HepG2 (cell line): ENCODE measurements around the gene LRRC74B. TPM values are rescaled to one million over a fixed set of nuclear protein-coding genes. Genes with fewer than 3 reads are reported as not detected.

Experiments
- CERS6 ChIP-seq: sonication (generic); formaldehyde crosslinking; IDR thresholded peaks from 2 replicates; pipeline ENCODE4 v1.5.0; 2020; ENCODE audit warnings: missing genetic modification reagents
- CHD4 ChIP-seq: fragments of 200-600 bp; sonication (generic); IDR thresholded peaks from 2 replicates; pipeline ENCODE4 v1.7.0; 2017; ENCODE audit warnings: mild to moderate bottlenecking, low read length, borderline replicate concordance
- E2F2 ChIP-seq: sonication (generic); formaldehyde crosslinking; IDR thresholded peaks from 2 replicates; pipeline ENCODE4 v1.4.0; 2020; ENCODE audit warnings: missing genetic modification reagents, borderline replicate concordance
- EEA1 ChIP-seq: sonication (generic); formaldehyde crosslinking; IDR thresholded peaks from 2 replicates; pipeline ENCODE4 v1.5.1; 2020; ENCODE audit warnings: mild to moderate bottlenecking, missing genetic modification reagents, borderline replicate concordance
- EP300 ChIP-seq, 3 experiments: sonication (generic) in 1 of 3; formaldehyde crosslinking in 1 of 3; IDR thresholded peaks; 2 replicates each; pipeline versions ENCODE4 v1.5.1 to v1.6.1; 2011 to 2020; ENCODE audit warnings: low read depth in 2 of 3, low read length in 2 of 3, borderline replicate concordance in 1 of 3, improper control_type of control experiment in 1 of 3, mild to moderate bottlenecking in 1 of 3, missing genetic modification reagents in 1 of 3, moderate library complexity in 1 of 3
- ISX ChIP-seq: sonication (generic); formaldehyde crosslinking; conservative IDR thresholded peaks from 2 replicates; pipeline ENCODE4 v1.5.0; 2020; ENCODE audit warnings: missing genetic modification reagents
- KLF12 ChIP-seq: sonication (generic); formaldehyde crosslinking; IDR thresholded peaks from 2 replicates; pipeline ENCODE4 v1.4.0; 2020; ENCODE audit warnings: missing genetic modification reagents, borderline replicate concordance
- NCOA1 ChIP-seq: sonication (generic); formaldehyde crosslinking; IDR thresholded peaks from 2 replicates; pipeline ENCODE4 v1.9.0; 2021; ENCODE audit warnings: missing genetic modification reagents
- NFE2L1 ChIP-seq: sonication (generic); formaldehyde crosslinking; IDR thresholded peaks from 2 replicates; pipeline ENCODE4 v1.4.0; 2020; ENCODE audit warnings: missing genetic modification reagents, mild to moderate bottlenecking, borderline replicate concordance
- POLR2AphosphoS2 ChIP-seq: IDR thresholded peaks from 2 replicates; pipeline ENCODE4 v1.6.1; 2011; ENCODE audit warnings: low read depth, low read length, improper control_type of control experiment
- PPARG ChIP-seq: conservative IDR thresholded peaks from 2 replicates; pipeline ENCODE4 v1.6.1; 2016; ENCODE audit warnings: missing biosample characterization, missing genetic modification reagents
- SCMH1 ChIP-seq: sonication (generic); formaldehyde crosslinking; IDR thresholded peaks from 2 replicates; pipeline ENCODE4 v1.9.0; 2021; ENCODE audit warnings: missing genetic modification reagents, mild to moderate bottlenecking, borderline replicate concordance
- SNAPC5 ChIP-seq: sonication (generic); formaldehyde crosslinking; IDR thresholded peaks from 2 replicates; pipeline ENCODE4 v1.8.1; 2023; ENCODE audit warnings: mild to moderate bottlenecking, missing genetic modification reagents, borderline replicate concordance
- THAP11 ChIP-seq: IDR thresholded peaks from 2 replicates; pipeline ENCODE4 v1.6.1; 2016; ENCODE audit warnings: missing biosample characterization, missing genetic modification reagents
- TMF1 ChIP-seq: sonication (generic); formaldehyde crosslinking; IDR thresholded peaks from 2 replicates; pipeline ENCODE4 v1.8.1; 2022; ENCODE audit warnings: low read depth, missing genetic modification reagents
- TOE1 ChIP-seq: sonication (generic); formaldehyde crosslinking; IDR thresholded peaks from 2 replicates; pipeline ENCODE4 v1.4.0; 2020; ENCODE audit warnings: mild to moderate bottlenecking, missing genetic modification reagents
- ZFP36L1 ChIP-seq: sonication (generic); formaldehyde crosslinking; IDR thresholded peaks from 2 replicates; pipeline ENCODE4 v1.8.0; 2022; ENCODE audit warnings: mild to moderate bottlenecking, missing genetic modification reagents, moderate library complexity
- ZFP82 ChIP-seq: sonication (generic); formaldehyde crosslinking; IDR thresholded peaks from 2 replicates; pipeline ENCODE4 v1.5.1; 2020; ENCODE audit warnings: mild to moderate bottlenecking, missing genetic modification reagents, borderline replicate concordance
- ZIK1 ChIP-seq: sonication (generic); formaldehyde crosslinking; IDR thresholded peaks from 2 replicates; pipeline ENCODE4 v1.5.0; 2020; ENCODE audit warnings: mild to moderate bottlenecking, low read depth, missing genetic modification reagents, borderline replicate concordance
- ZMAT3 ChIP-seq: sonication (generic); formaldehyde crosslinking; conservative IDR thresholded peaks from 2 replicates; pipeline ENCODE4 v1.7.0; 2021; ENCODE audit warnings: missing genetic modification reagents
- ZNF326 ChIP-seq: sonication (generic); formaldehyde crosslinking; IDR thresholded peaks from 2 replicates; pipeline ENCODE4 v1.4.0; 2020; ENCODE audit warnings: missing genetic modification reagents, borderline replicate concordance
- ZNF329 ChIP-seq: sonication (generic); formaldehyde crosslinking; IDR thresholded peaks from 2 replicates; pipeline ENCODE4 v1.9.0; 2021; ENCODE audit warnings: low read depth, mild to moderate bottlenecking, missing genetic modification reagents
- ZNF572 ChIP-seq: sonication (generic); formaldehyde crosslinking; IDR thresholded peaks from 2 replicates; pipeline ENCODE4 v1.5.1; 2020; ENCODE audit warnings: mild to moderate bottlenecking, missing genetic modification reagents
- ZNF674 ChIP-seq: sonication (generic); formaldehyde crosslinking; IDR thresholded peaks from 2 replicates; pipeline ENCODE4 v1.5.0; 2020; ENCODE audit warnings: low read depth, mild to moderate bottlenecking, missing genetic modification reagents
- ZNF709 ChIP-seq: sonication (generic); formaldehyde crosslinking; IDR thresholded peaks from 2 replicates; pipeline ENCODE4 v1.5.0; 2020; ENCODE audit warnings: mild to moderate bottlenecking, missing genetic modification reagents
- ZNF724P ChIP-seq: sonication (generic); formaldehyde crosslinking; IDR thresholded peaks from 2 replicates; pipeline ENCODE4 v1.8.0; 2022; ENCODE audit warnings: missing genetic modification reagents, borderline replicate concordance
- polyA plus RNA-seq, 8 experiments: library from polyadenylated mRNA; depleted of rRNA in 3 of 8; stranded (reverse) in 7 of 8; unstranded in 1 of 8; fragments of >200 nt; fragmentation: Illumina TruSeq in 4 of 8; extraction: Trizol in 4 of 8; gene quantifications; 2 replicates each; pipeline versions ENCODE4 v1.2.1 to v1.2.3, GENCODE V29; 2011 to 2016; ENCODE audit warnings: low read depth in 4 of 8, missing spikeins in 1 of 8, mixed read lengths in 1 of 8; ENCODE audit not compliant: insufficient read depth in 1 of 8
- total RNA-seq, 5 experiments: library from RNA; depleted of rRNA; stranded (reverse); fragments of >200 nt; fragmentation: Illumina TruSeq; extraction: Trizol; gene quantifications; 2 replicates each; pipeline ENCODE4 v1.2.3, GENCODE V29; 2016; ENCODE audit warnings: low read depth in 1 of 5

Gene LRRC74B
- total and polyA plus RNA-seq, 2 of the 13 experiments (the other 11 are each of a cell fraction or from before 2014, with no cell fraction given): not detected

- TF ChIP-seq CERS6 (CRISPR knock-in tag): no peak
- TF ChIP-seq TMF1 (CRISPR knock-in tag): no peak
- TF ChIP-seq ZNF674 (CRISPR knock-in tag): no peak
- no peak for TF ChIP-seq EP300 (IDR thresholded peaks at IDR 0.05; ENCODE audit: low read depth in 2 of 2, low read length in 2 of 2)
- TF ChIP-seq EP300 (CRISPR knock-in tag; IDR thresholded peaks at IDR 0.05; ENCODE audit: borderline replicate concordance): no peak
- TF ChIP-seq ZNF326 (CRISPR knock-in tag): no peak
- no peak for TF ChIP-seq CHD4
- peak; percentile 25; the same call in 1 of the 2 replicates for TF ChIP-seq PPARG (CRISPR knock-in tag)
- no peak for TF ChIP-seq SNAPC5 (CRISPR knock-in tag)
- TF ChIP-seq ZFP82 (CRISPR knock-in tag): peak; percentile 74; the same call in 1 of the 2 replicates
- TF ChIP-seq NFE2L1 (CRISPR knock-in tag): no peak; the same call in none of the 2 replicates
- TF ChIP-seq ZNF572 (CRISPR knock-in tag): no peak
- TF ChIP-seq SCMH1 (CRISPR knock-in tag): no peak
- TF ChIP-seq ZIK1 (CRISPR knock-in tag): peak; percentile 47; the same call in 1 of the 2 replicates
- no peak for TF ChIP-seq EEA1 (CRISPR knock-in tag)
- no peak for TF ChIP-seq NCOA1 (CRISPR knock-in tag)
- no peak; the same call in 1 of the 2 replicates for TF ChIP-seq TOE1
- TF ChIP-seq ISX (CRISPR knock-in tag): 0 out of 2 replicates have a peak, but pooled peaks have one; percentile 37
- TF ChIP-seq ZNF709 (CRISPR knock-in tag): peak; percentile 92
- TF ChIP-seq KLF12 (CRISPR knock-in tag): no peak
- peak; percentile 84; the same call in 1 of the 2 replicates for TF ChIP-seq ZNF724P (CRISPR knock-in tag)
- TF ChIP-seq THAP11 (CRISPR knock-in tag): peak; percentile 91
- peak; percentile 71; the same call in 1 of the 2 replicates for TF ChIP-seq ZMAT3 (CRISPR knock-in tag)
- TF ChIP-seq ZFP36L1 (CRISPR knock-in tag): peak; percentile 61
- TF ChIP-seq ZNF329 (CRISPR knock-in tag): peak; percentile 70
- TF ChIP-seq E2F2 (CRISPR knock-in tag): no peak; the same call in 1 of the 2 replicates
- TF ChIP-seq POLR2AphosphoS2: 0 out of 2 replicates have a peak, but pooled peaks have one; percentile 16
Observed at GRCh38 chr22:21001601-21002325, 44.0 kb upstream of the LRRC74B start, which contains the start of gene THAP7 (continued).
